Measurements from ENCODE around the gene FOXK1.

Gene FOXK1

GRCh38 chr7:4725014-4725849 is 43.1 kb downstream of the FOXK1 start:
- no peak overlapping the region for H3K27ac ChIP-seq (replicated peaks)
- TF ChIP-seq GABPA (IDR thresholded peaks at IDR 0.05; ENCODE audit: low read depth) (no peak), POLR2AphosphoS5 (IDR thresholded peaks at IDR 0.05; ENCODE audit: low read depth) (no peak), SPI1 (IDR thresholded peaks at IDR 0.05; ENCODE audit: borderline replicate concordance, low read depth) (no peak), REST (IDR thresholded peaks at IDR 0.05; ENCODE audit: insufficient replicate concordance, low read depth) (no peak), CTCF (IDR thresholded peaks at IDR 0.05; ENCODE audit: insufficient read depth, low read length) (no peak)
- H3K27me3 ChIP-seq (ENCODE audit: insufficient read depth, poor library complexity, severe bottlenecking) = no peaks in the 10 kb centered on the region
- no peak for DNase-seq (ENCODE audit: low read depth in 1 of 2, low spot score in 1 of 2)
- peak overlapping the region; percentile 39 for H3K4me3 ChIP-seq (replicated peaks; ENCODE audit: insufficient read depth, low read length)

GRCh38 chr7:4725850-4726450 is 43.9 kb downstream of the FOXK1 start:
- Histone ChIP-seq H3K27me3 (ENCODE audit: insufficient read depth, poor library complexity, severe bottlenecking) (no peaks in the 10 kb centered on the region), H3K4me3 (replicated peaks; ENCODE audit: insufficient read depth, low read length) (0 out of 2 replicates have a peak overlapping the region, but pooled peaks have one; percentile 39), H3K27ac (replicated peaks) (no peak overlapping the region)
- no peak for DNase-seq (ENCODE audit: low read depth in 1 of 2, low spot score in 1 of 2)
- no peak for TF ChIP-seq REST (IDR thresholded peaks at IDR 0.05; ENCODE audit: insufficient replicate concordance, low read depth)
- TF ChIP-seq GABPA (IDR thresholded peaks at IDR 0.05; ENCODE audit: low read depth) = no peak
- TF ChIP-seq POLR2AphosphoS5 (IDR thresholded peaks at IDR 0.05; ENCODE audit: low read depth) = no peak
- no peak for TF ChIP-seq SPI1 (IDR thresholded peaks at IDR 0.05; ENCODE audit: borderline replicate concordance, low read depth)
- TF ChIP-seq CTCF (IDR thresholded peaks at IDR 0.05; ENCODE audit: insufficient read depth, low read length) = no peak

- DNase-seq (ENCODE audit: low read depth in 1 of 2, low spot score in 1 of 2) = no peak
- H3K27me3 ChIP-seq (ENCODE audit: insufficient read depth, poor library complexity, severe bottlenecking) = no peaks in the 10 kb centered on the region
- TF ChIP-seq REST (IDR thresholded peaks at IDR 0.05; ENCODE audit: insufficient replicate concordance, low read depth) (no peak), CTCF (IDR thresholded peaks at IDR 0.05; ENCODE audit: insufficient read depth, low read length) (no peak), GABPA (IDR thresholded peaks at IDR 0.05; ENCODE audit: low read depth) (no peak), POLR2AphosphoS5 (IDR thresholded peaks at IDR 0.05; ENCODE audit: low read depth) (no peak), SPI1 (IDR thresholded peaks at IDR 0.05; ENCODE audit: borderline replicate concordance, low read depth) (no peak)
- H3K4me3 ChIP-seq (replicated peaks; ENCODE audit: insufficient read depth, low read length) = no peak overlapping the region
- no peak overlapping the region for H3K27ac ChIP-seq (replicated peaks)
Observed at GRCh38 chr7:4726566-4726965, 44.5 kb downstream of the FOXK1 start.
